Neural cell (in vitro differentiated cells): ENCODE results near the gene C22orf31. TPM values are rescaled to one million over a fixed set of nuclear protein-coding genes. Genes with fewer than 3 reads are reported as not detected.

Experiments
- H2AFZ ChIP-seq: fragments of 200-600, 300-800 bp; sonication (generic), shearing (Covaris generic); 2 replicates; pipeline ENCODE4 v1.6.0; 2014; ENCODE audit warnings: low read depth, mild to moderate bottlenecking, antibody characterized with exemption, low read length, moderate library complexity
- H3F3A ChIP-seq: fragments of 200-600 bp; shearing (Covaris generic); 2 replicates; pipeline ENCODE4 v1.6.1; 2016; ENCODE audit warnings: mild to moderate bottlenecking, moderate library complexity, mixed read lengths, antibody characterized with exemption, low read length; ENCODE audit not compliant: insufficient read depth, poor library complexity, severe bottlenecking
- H3K27ac ChIP-seq: fragments of 200-600, 300-800 bp; sonication (generic), shearing (Covaris generic); 2 replicates; pipeline ENCODE4 v1.5.1; 2014; ENCODE audit warnings: mild to moderate bottlenecking, low read length, moderate library complexity
- H3K27me3 ChIP-seq: fragments of 300-800, 200-600 bp; sonication (generic), shearing (Covaris generic); 2 replicates; pipeline ENCODE4 v1.6.0; 2014; ENCODE audit warnings: mild to moderate bottlenecking, low read depth, low read length, moderate library complexity; ENCODE audit not compliant: insufficient read depth
- H3K36me3 ChIP-seq: fragments of 300-800, 200-600 bp; sonication (generic), shearing (Covaris generic); 2 replicates; pipeline ENCODE4 v1.5.1; 2014; ENCODE audit warnings: mild to moderate bottlenecking, antibody characterized with exemption, low read length, moderate library complexity; ENCODE audit not compliant: insufficient read depth
- H3K4me2 ChIP-seq: fragments of 300-800, 200-600 bp; sonication (generic), shearing (Covaris generic); 2 replicates; pipeline ENCODE4 v1.6.0; 2014; ENCODE audit warnings: mild to moderate bottlenecking, low read length
- H3K4me3 ChIP-seq: fragments of 300-800, 200-600 bp; sonication (generic), shearing (Covaris generic); 2 replicates; pipeline ENCODE4 v1.5.1; 2014; ENCODE audit warnings: mild to moderate bottlenecking, low read length, moderate library complexity
- H3K79me2 ChIP-seq: fragments of 200-600 bp; shearing (Covaris generic); replicated peaks from 2 replicates; pipeline ENCODE4 v1.6.0; 2014; ENCODE audit warnings: mild to moderate bottlenecking, low read length, moderate library complexity; ENCODE audit not compliant: insufficient read depth
- H3K9ac ChIP-seq: fragments of 300-800, 200-600 bp; sonication (generic), shearing (Covaris generic); 2 replicates; pipeline ENCODE4 v1.6.1; 2016; ENCODE audit warnings: mild to moderate bottlenecking, low read length, mixed read lengths
- H3K9me2 ChIP-seq: fragments of 200-600 bp; shearing (Covaris generic); 2 replicates; pipeline ENCODE4 v1.6.1; 2016; ENCODE audit warnings: mild to moderate bottlenecking, low read length, mixed read lengths; ENCODE audit not compliant: insufficient read depth
- H3K9me3 ChIP-seq: fragments of 200-600, 300-800 bp; sonication (generic), shearing (Covaris generic); 2 replicates; pipeline ENCODE4 v1.6.1; 2016; ENCODE audit warnings: mild to moderate bottlenecking, mixed run types, low read length, moderate library complexity, mixed read lengths
- H4K20me1 ChIP-seq: fragments of 200-600 bp; shearing (Covaris generic); 2 replicates; pipeline ENCODE4 v1.6.1; 2016; ENCODE audit warnings: mild to moderate bottlenecking, mixed run types; ENCODE audit not compliant: insufficient read depth
- CTCF ChIP-seq: fragments of 450-650 bp; IDR thresholded peaks from 2 replicates; pipeline ENCODE4 v1.5.1; 2014; ENCODE audit warnings: antibody characterized with exemption, mild to moderate bottlenecking, moderate library complexity; ENCODE audit not compliant: poor library complexity, severe bottlenecking
- EP300 ChIP-seq: fragments of 450-650 bp; conservative IDR thresholded peaks from 2 replicates; pipeline ENCODE4 v1.6.1; 2014; ENCODE audit warnings: antibody characterized with exemption, mild to moderate bottlenecking, moderate library complexity; ENCODE audit not compliant: poor library complexity, severe bottlenecking
- EZH2 ChIP-seq: fragments of 200-600, 300-800 bp; shearing (Covaris generic), sonication (generic); IDR thresholded peaks from 2 replicates; pipeline ENCODE4 v1.6.1; 2014; ENCODE audit warnings: antibody characterized with exemption, low read length, borderline replicate concordance, mild to moderate bottlenecking; ENCODE audit not compliant: insufficient read depth, poor library complexity, severe bottlenecking
- MXI1 ChIP-seq: fragments of 450-650 bp; conservative IDR thresholded peaks from 2 replicates; pipeline ENCODE4 v1.6.1; 2014; ENCODE audit warnings: antibody characterized with exemption, mild to moderate bottlenecking; ENCODE audit not compliant: poor library complexity, severe bottlenecking
- POLR2AphosphoS5 ChIP-seq: IDR thresholded peaks from 2 replicates; pipeline ENCODE4 v1.6.1; 2012
- RAD21 ChIP-seq: fragments of 450-650 bp; conservative IDR thresholded peaks from 2 replicates; pipeline ENCODE4 v1.6.1; 2014; ENCODE audit warnings: antibody characterized with exemption, mild to moderate bottlenecking, moderate library complexity
- REST ChIP-seq: IDR thresholded peaks from 2 replicates; pipeline ENCODE4 v1.6.1; 2012; ENCODE audit warnings: borderline replicate concordance
- SMC3 ChIP-seq: fragments of 450-650 bp; conservative IDR thresholded peaks from 2 replicates; pipeline ENCODE4 v1.6.1; 2014; ENCODE audit warnings: antibody characterized with exemption, mild to moderate bottlenecking, moderate library complexity; ENCODE audit not compliant: poor library complexity
- TAF1 ChIP-seq: IDR thresholded peaks from 2 replicates; pipeline ENCODE4 v1.6.1; 2012; ENCODE audit warnings: low read depth
- polyA minus RNA-seq: library from RNA; depleted of rRNA, polyadenylated mRNA; stranded (reverse); fragments of >200 nt; gene quantifications from 2 replicates; pipeline ENCODE4 v1.2.3, GENCODE V29; 2014
- polyA plus RNA-seq: library from polyadenylated mRNA; depleted of rRNA; stranded (reverse); fragments of >200 nt; gene quantifications from 2 replicates; pipeline ENCODE4 v1.2.3, GENCODE V29; 2014

Gene C22orf31
- not detected in 2 replicates for polyA plus RNA-seq
- not detected in 2 replicates for polyA minus RNA-seq

- H3K4me2 ChIP-seq: no peak within 1 kb of the TSS
- no peak within 1 kb of the TSS for H2AFZ ChIP-seq
- TF ChIP-seq EP300 (no peak), CTCF (no peak), SMC3 (no peak), EZH2 (no peak), TAF1 (no peak), MXI1 (no peak), REST (no peak), RAD21 (no peak), POLR2AphosphoS5 (no peak)
These were observed at the start of gene C22orf31 for GRCh38 chr22:29061773-29062172. TSS of gene C22orf31 (minus strand) at chr22:29061831. CDS start at chr22:29061792, 39 bp downstream.

GRCh38 chr22:29110946-29111345 lies 49.3 kb upstream of the C22orf31 start:
- Histone ChIP-seq H3K4me2 (no peak overlapping the region), H3K27ac (no peak overlapping the region), H3K36me3 (no peaks in the 10 kb centered on the region), H3K9me2 (no peaks in the 10 kb centered on the region), H2AFZ (no peak overlapping the region), H4K20me1 (no peaks in the 10 kb centered on the region), H3K9me3 (no peaks in the 10 kb centered on the region), H3K4me3 (no peak overlapping the region), H3K9ac (no peak overlapping the region), H3K79me2 (no peaks in the 10 kb centered on the region), H3F3A (no peaks in the 10 kb centered on the region), H3K27me3 (no peaks in the 10 kb centered on the region)
- no peak for TF ChIP-seq SMC3
- TF ChIP-seq POLR2AphosphoS5: no peak

More at GRCh38 chr22:29061773-29062172, at the start of gene C22orf31:
- no peaks in the 10 kb centered on the region for H3K9me3 ChIP-seq
- H3K27ac ChIP-seq: no peak within 1 kb of the TSS
- no peak within 1 kb of the TSS for H3K4me3 ChIP-seq
- H3K9ac ChIP-seq: no peak within 1 kb of the TSS
- H3K27me3 ChIP-seq: no peaks in the 10 kb centered on the region
- H3K9me2 ChIP-seq: no peaks in the 10 kb centered on the region
- no peaks in the 10 kb centered on the region for H3K36me3 ChIP-seq
- no peaks in the 10 kb centered on the region for H4K20me1 ChIP-seq
- no peaks in the 10 kb centered on the region for H3K79me2 ChIP-seq
- no peaks in the 10 kb centered on the region for H3F3A ChIP-seq

GRCh38 chr22:29109822-29110221 lies 48.2 kb upstream of the C22orf31 start:
- no peaks in the 10 kb centered on the region for H3K27me3 ChIP-seq
- H2AFZ ChIP-seq: no peak overlapping the region
- no peak overlapping the region for H3K27ac ChIP-seq
- H3K4me3 ChIP-seq: no peak overlapping the region
- no peaks in the 10 kb centered on the region for H3K79me2 ChIP-seq
- H3F3A ChIP-seq: no peaks in the 10 kb centered on the region
- H3K9ac ChIP-seq: no peak overlapping the region
- TF ChIP-seq CTCF (no peak), MXI1 (no peak), REST (no peak), SMC3 (no peak), TAF1 (no peak), POLR2AphosphoS5 (no peak), RAD21 (no peak), EZH2 (no peak), EP300 (no peak)
- H3K36me3 ChIP-seq: no peaks in the 10 kb centered on the region
- no peaks in the 10 kb centered on the region for H4K20me1 ChIP-seq
- H3K9me3 ChIP-seq: no peaks in the 10 kb centered on the region
- no peaks in the 10 kb centered on the region for H3K9me2 ChIP-seq
- H3K4me2 ChIP-seq: no peak overlapping the region
